GM18502 (cell line): ENCODE measurements around the gene CCDC107.
"Not testable (repeated sequence)": the region's sequence is repeated elsewhere in the genome, so short reads cannot be mapped to it uniquely, and the experiment has no call there.

Source experiments
- ATAC-seq: cut with Tn5 transposase; IDR thresholded peaks from one replicate; pipeline ENCODE4 v1.9.1; 2021; ENCODE audit warnings: mild to moderate bottlenecking; ENCODE audit not compliant: unreplicated experiment, poor library complexity

CCDC107 gene, protein sequence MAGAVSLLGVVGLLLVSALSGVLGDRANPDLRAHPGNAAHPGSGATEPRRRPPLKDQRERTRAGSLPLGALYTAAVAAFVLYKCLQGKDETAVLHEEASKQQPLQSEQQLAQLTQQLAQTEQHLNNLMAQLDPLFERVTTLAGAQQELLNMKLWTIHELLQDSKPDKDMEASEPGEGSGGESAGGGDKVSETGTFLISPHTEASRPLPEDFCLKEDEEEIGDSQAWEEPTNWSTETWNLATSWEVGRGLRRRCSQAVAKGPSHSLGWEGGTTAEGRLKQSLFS

DNA sequence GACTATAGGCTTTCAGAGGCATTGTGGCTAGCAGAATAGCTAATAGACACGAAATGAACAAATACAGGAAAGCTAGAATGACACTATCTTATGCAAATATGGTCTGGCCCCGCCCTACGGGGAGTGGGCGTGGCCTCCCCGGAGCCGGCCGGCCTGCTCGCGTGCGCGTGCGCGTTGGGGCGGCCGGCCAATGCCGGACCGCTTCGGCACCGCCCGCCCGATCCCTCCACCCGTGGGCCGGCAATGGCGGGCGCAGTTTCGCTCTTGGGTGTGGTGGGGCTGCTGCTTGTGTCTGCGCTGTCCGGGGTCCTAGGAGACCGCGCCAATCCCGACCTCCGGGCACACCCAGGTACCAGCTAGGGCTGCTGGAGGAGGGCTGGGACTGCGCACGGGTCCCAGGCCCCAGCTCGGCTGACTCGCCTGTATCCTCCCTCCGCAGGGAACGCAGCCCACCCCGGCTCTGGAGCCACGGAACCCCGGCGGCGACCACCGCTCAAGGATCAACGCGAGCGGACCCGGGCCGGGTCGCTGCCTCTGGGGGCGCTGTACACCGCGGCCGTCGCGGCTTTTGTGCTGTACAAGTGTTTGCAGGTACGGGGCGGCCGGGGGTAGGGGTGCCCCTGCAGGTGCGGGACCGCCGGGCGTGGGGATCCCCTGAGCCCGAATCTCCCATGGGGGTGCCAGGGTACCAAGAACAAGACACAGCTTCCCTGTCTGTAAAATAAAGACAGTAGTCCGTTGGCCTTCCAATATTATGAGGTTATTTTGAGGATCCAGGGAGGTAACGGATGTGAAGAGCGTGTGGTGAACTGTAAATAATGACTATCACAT is at the start of gene CCDC107:
Gene CCDC107, plus strand, starts transcription at position 156 of the 831 bp plus-strand sequence. Its CDS starts 88 bp downstream, at position 244.
- ATAC-seq = peak; percentile 67

DNA sequence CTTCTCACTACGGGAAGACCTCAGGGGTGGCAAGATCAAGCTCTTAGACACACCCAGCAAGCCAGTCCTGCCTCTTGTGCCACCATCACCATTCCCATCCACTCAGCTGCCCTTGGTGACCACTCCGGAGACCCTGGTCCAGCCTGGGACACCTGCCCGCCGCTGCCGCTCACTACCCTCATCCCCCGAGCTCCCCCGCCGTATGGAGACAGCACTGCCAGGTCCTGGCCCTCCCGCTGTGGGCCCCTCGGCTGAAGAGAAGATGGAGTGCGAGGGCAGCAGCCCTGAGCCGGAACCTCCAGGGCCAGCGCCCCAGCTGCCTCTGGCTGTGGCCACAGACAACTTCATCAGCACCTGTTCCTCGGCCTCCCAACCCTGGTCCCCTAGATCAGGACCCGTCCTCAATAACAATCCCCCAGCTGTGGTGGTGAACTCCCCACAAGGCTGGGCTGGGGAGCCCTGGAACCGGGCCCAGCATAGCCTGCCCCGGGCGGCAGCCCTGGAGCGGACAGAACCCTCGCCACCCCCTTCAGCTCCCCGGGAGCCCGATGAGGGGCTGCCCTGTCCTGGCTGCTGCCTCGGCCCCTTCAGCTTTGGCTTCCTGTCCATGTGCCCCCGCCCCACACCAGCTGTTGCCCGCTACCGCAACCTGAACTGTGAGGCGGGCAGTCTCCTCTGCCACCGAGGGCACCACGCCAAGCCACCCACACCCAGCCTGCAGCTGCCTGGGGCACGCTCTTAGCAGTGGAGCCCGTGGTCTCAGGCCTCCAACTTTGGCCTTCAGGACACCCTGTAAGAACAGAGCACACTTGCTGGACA is 48.9 kb upstream of the CCDC107 start:
- ATAC-seq = no peak

DNA sequence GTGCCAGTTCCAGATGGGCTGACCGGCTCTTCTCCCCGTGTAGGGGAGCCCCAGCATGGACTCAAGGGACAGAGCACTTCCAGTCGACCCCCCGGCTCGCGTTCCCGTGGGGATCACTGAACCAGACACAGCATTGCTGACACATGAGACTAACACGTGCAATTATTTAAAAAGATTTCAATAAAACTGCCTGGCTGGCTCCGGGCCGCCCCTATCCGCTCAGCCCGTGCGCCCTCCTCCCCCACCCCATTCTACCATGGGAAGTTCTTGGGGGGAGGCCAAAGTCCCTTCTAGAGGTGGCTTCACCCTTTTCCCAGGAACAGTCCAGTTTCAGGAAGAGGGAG is 48.3 kb upstream of the CCDC107 start:
- ATAC-seq = no peak

DNA sequence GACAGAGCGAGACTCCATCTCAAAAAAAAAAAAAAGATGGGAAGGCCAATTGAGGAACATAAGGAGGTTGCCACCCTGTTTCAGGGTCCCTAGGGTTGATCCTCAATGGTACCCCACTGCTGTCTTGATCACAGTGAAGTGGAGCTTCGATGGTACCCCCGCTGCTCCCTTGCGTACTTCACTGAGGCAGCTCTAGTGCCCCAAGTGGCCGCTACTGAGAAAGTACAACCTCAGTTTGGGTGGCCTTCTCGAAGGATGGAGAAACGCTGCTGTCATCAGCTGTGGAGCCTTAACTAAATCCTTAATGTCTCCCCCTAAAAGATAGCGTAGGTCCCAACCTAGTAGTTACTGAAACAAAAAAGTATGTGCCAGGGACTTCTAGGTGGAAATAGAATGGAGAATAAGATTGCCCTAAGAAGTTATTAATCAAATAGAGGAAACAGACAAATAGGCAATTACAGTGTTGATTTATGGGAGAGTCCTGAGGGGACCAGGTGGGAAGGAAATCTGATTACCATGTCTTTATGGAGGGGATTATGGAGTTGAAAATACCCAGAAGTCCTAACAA is 46.8 kb upstream of the CCDC107 start:
- ATAC-seq = peak; percentile 58

DNA sequence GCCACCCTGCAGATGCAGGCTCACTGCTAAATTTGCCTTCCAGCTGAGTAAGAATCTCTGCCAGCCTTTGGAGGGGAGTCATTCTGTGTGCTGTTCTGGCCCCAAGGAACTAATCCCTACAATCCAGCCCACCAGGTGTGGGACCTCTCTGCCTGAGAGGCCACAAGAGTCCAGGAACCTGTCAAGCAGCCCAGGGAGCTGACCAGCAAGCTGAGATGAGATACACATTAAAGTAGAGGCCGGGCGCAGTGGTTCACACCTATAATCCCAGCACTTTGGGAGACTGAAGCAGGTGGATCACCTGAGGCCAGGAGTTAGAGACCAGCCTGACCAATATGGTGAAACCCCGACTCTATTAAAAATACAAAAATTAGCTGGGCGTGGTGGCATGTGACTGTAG is 46.0 kb upstream of the CCDC107 start:
- not testable (repeated sequence) for ATAC-seq

DNA sequence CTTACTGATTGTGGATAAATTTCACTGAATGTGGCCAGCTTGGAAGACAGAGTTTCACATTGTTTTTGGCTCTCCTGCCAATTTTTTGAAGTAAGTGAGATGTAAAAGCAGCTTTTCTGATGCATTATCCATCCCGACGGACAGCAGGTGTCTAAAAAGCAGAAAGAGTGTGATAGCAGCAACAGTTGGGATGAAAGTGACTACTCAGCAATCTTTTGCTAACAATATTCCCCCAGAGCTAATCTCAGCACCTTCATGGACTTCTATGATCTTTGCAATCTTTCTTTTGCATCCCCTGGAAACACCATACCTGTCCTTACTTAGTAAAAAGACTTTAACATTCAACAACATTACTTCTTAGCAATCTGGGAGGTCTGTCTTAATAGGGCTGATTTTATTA is 45.2 kb upstream of the CCDC107 start:
- no peak for ATAC-seq

DNA sequence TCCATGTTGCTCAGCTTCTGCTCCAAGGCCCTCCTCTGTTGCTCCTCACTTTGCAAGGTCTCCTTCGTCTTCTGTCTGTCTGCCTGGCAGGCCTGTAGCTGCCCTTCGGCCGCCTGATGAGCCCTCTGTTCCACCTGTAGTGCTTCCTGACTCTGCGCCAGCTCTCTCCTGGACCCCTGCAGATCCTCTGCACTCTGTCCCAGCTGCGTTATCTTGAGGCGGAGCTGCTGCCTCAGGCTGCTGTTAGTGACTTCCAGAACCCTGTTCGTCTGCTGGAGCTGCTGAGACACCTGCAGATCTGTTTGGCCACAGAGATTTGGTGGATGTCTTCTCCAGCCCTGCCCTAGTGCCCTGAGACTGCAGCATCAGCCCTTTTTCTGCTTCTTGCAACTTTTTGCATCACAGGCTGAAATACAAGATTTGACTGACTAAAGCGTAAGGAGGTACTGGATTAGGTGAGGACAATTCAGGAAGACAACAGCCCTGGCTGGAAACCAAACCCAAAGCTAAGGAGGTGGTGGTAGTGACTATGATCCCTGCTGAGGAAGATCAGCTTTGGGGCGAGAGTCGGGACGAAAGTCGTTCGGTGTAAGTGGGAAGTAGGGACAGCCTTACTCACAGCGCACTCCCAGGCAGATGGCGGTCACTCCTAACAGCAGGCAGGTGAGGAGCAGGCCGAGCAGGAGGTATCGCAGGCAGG is 42.0 kb upstream of the CCDC107 start:
- no peak for ATAC-seq

DNA sequence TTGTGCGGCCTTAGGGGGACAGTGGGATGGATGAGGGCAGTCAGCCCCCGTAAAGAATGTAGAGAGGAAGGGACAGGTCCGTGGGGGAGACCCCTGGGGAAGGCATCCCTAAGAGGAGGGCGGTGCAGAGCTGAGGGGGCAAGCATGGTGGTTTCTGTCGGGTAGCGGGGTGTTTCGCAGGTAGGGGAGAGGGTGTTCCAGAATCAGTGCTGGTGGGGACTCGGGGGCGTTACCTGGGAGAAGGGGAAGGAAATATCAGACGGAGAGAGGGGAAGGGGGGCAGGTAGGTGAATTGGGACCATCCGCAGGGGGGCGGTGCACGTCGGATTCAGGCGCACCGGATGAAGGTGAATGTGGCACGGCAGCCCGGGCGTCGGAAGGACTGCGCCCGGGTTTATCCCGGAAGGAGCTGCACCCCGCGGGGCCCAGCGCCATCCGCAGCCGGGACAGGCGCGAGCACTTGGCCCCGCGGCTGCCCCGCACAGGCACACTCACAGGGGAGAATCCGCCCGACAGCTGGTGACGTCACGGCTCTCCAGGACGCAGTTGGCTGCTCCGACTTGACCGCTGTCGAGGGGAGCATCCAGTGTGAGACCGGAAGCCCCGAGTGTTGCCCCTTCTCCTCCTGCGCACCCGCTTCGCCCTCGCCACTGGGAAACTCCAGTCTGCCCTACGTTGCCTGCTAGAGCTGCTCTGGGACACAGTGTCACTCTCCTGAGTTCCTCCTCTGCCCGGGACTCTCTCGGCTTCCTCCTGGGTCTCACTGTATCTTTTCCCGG is 41.2 kb upstream of the CCDC107 start:
- peak; percentile 49 for ATAC-seq

DNA sequence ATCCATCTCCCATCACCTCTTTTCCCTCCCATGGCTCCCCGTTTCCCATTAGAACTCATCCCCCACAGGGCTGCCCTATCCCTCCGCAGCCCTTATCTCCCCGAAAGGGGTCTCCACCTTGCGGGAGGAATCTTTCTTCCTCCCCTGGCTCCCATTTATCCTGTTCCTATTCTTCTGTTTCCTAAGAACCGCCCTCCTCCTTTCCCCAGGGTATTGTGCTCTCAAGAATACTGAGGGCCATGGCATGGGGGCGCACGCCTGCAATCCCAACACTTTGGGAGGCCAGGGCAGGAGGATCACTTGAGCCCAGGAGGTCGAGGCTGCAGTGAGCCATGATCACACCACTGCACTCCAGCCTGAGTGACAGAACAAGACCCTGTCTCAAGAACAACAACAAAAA is 40.5 kb upstream of the CCDC107 start:
- no peak for ATAC-seq

DNA sequence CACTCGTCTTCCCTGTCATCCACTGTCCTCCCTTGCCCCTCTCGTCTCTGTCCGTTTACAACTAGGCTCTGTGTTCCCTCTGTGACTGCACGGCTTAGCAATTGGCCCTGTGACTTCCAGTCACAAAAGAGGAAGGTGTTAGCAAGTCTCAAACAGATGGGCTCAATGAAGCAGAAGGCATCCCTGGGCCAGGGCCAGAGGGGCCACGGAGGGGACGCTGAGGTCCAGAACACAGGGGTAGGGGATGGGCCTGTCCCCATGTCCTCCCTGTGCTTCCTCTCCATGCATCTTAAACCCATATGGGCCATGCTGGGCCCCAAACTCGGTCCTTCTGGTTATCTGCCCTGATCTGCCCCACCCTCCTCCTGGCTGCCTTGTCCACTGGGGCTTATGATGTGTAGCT is 39.8 kb upstream of the CCDC107 start, which contains the start of gene CD72:
Gene CD72, minus strand, starts transcription at position 89 of the 403 bp plus-strand sequence. CDS start 110 bp downstream, outside the sequence.
- ATAC-seq = no peak

DNA sequence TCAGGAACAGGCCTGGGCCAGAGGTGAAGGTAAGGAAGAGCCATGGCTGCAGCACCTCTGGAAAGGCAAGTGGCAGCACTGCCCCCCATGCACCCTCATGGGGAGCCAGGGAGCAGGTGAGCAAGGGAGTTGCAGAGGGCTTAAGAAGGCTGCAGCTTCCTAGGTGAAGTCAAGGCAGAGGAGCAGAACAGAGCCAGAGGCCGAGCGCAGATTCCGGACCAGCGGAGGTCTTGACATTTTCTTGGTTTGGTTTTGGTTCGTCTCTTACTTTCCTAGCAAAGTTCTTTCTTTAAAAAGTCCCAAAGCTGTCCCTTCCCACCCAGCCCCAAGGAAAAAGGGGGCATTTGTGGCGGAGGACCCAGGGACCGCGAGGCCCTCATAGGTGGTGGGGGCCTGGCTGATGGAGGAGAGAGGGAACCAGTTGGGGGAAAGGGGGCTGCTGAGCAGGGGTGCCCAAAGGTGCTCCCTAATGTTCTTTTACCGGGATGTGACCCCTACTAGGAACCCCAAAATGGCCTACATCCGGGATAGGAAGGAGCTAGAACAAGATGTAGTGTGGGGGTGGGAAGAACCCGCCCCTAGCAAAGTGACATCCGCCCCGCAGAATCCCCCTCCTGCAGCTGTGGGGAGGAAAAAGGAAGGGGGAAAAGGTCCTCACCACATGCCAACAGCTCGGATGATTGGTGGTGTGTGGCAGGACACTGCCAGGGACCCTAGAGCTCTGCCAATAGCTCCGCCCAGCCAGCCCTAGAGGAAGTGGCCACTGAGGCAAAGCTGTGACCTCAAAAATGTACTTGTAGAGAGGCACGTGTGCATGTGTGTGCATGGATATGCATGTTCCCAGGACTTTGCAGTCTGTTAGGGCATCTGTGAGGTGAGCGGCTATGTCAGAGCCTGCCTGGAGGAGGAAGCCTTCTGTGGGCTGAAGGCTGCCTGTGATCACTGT is 39.0 kb upstream of the CCDC107 start:
- peak; percentile 62 for ATAC-seq

DNA sequence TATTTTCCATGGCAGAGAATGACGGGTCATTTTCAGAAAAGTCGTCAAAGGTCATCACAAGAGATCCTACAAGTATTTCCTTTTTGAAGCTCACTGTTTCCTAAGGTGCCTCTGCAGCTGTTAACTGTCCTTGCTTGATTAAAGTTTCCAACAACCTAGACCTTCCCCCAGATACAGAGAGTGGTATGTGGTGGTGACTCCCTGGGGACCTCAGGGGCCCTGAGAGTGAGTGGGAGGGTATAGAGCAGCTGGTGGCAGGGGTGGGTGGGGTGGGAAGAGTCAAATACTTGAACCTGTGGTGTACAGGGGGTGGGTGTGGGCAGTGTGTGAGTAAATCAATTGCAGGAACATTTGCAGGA is 38.3 kb upstream of the CCDC107 start:
- ATAC-seq = peak; percentile 54

DNA sequence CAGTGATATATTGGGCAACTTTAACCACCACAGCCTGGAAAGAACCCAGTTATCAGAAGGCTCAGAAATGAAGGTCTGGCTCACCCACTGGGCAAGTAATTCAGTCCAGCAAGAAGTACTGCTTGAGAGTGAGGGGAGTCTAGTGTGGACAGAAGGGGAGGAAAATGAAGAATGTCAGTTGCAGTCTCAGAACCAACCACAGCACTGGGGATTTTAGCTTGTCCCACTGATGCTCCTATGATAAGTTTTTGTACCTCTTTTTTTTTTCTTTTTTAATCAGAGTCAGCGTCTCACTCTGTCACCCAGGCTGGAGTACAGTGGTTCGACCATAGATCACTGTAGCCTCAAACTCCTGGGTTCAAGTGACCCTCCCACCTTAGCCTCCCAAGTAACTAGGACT is 30.5 kb upstream of the CCDC107 start:
- no peak for ATAC-seq

DNA sequence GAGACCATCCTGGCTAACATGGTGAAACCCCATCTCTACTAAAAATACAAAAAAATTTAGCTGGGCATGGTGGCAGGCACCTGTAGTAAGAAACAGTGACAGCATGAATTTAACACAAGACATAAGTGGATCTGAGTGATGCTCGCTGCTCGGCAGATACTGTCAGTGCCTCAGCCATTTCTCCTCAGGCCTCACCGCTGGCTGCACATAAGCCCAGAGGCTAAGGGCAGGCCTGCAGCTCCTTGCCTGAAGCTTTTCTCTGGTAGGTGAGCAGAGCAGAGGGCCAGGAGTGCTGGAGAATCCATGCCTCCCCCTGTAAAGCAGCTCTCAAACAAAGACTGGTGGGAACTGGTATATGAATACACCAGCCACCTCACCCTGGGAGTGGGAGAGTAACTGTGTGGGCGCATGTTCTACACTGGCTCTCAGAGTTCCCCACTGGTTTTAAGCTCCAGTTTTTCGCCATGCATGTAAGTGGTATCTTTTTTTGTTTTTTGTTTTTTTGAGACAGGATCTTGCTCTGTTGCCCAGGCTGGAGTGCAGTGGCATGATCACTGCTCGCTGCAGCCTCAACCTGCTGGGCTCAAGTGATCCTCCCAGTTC is 29.6 kb upstream of the CCDC107 start:
- ATAC-seq = no peak

DNA sequence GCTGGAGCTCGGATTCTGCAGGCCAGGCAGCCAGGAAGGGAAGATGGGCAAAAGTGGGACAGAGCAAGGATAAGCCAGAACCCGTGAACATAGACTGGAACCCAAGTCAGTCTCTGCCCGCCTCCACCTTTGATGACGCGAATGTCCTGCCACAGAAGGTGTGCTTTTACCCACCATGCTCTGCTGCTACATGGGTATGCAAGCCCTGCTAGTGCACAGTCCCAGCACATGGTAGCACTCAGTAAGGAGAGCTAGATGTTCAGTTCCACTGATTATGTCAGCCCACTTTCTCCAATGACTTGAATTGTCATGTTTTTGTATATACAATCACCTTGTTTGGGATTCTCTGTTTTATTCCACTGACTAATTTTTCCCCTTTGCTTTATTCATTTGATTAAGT is 28.5 kb upstream of the CCDC107 start:
- ATAC-seq = no peak

DNA sequence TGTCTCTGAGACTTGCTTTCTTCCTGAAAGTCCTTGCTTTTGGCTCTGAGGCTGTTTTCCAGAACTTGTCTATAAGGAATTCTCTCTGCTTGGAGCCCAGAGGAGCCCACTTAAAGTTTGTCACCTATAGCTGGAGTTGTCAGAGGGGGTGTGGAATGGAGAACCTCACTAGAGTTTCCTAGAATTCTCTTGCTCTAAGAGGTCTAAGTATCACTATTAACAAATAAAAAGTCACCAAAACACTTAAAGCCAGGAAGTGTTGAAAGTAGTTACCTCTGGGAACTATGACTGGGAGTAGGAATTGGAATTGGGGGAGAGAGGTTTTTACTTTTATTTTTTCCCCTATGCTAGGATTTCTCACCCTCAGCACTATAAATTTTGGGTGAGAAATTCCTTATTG is 22.4 kb upstream of the CCDC107 start:
- no peak for ATAC-seq

DNA sequence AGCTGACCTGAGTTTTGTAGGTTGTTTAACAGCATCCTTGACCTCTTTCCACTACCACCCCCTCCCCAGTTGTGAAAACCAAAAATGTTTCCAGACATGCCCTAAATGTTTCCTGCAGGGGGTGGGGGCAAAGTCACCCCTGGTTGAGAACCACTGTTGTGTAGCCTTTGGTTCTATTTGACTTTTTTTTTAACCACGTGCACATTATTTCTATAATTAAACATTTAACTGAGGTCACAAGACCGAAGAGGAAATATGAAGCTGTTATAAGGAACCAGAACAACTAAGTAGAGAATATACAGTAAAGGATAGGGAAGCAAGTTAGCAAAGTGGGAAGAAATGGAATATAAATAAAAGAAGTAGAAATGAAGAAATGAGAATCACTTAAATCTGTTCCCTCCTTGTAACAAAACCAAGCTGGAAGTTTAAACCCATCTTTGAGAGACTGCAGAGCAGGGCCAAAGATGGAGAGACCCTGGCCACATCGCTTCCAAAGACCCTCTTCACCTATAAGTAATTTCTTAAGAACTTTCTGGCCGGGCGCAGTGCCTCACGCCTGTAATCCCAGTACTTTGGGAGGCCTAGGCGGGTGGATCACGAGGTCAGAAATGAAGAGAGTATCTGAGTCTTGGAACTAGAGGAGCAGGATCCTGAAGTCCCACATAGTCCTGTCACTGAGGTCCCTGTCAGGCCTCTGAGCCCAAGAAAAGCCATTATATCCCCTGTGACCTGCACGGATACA is 21.8 kb upstream of the CCDC107 start:
- no peak for ATAC-seq
